H7 (cell line): ENCODE data around the gene PEMT. TPM values are rescaled to one million over a fixed set of nuclear protein-coding genes. Genes with fewer than 3 reads are reported as not detected.
A peak's percentile ranks its signal among the peaks of the same experiment; 100 is the strongest.

ENCODE experiments used
- DNase-seq: peaks from one replicate; pipeline ENCODE4 v3.0.0; 2012
- H3K27me3 ChIP-seq: 2 replicates; pipeline ENCODE4 v1.6.0; 2011; ENCODE audit warnings: mild to moderate bottlenecking, low read length; ENCODE audit not compliant: control insufficient read depth, insufficient read depth
- H3K36me3 ChIP-seq: replicated peaks from 2 replicates; pipeline ENCODE4 v1.5.1; 2011; ENCODE audit warnings: low read length; ENCODE audit not compliant: control insufficient read depth, insufficient read depth
- H3K4me3 ChIP-seq: 2 replicates; pipeline ENCODE4 v1.5.1; 2011; ENCODE audit warnings: low read depth, mild to moderate bottlenecking, control low read depth, low read length, moderate library complexity; ENCODE audit not compliant: insufficient read depth
- total RNA-seq: library from RNA; depleted of rRNA; stranded (reverse); fragments of >200 nt; shearing (Covaris generic); gene quantifications from 2 replicates; pipeline ENCODE4 v1.2.3, GENCODE V29; 2014

PEMT gene
- total RNA-seq, 1 experiment from 2014 or later = 99.1 TPM

- peak; percentile 82 for DNase-seq
Observed at GRCh38 chr17:17570140-17570797, 21.2 kb downstream of the PEMT start.

GRCh38 chr17:17569691-17570090 lies 21.8 kb downstream of the PEMT start:
- H3K36me3 ChIP-seq = no peaks in the 10 kb centered on the region; the same call in none of the 2 replicates
- no peaks in the 10 kb centered on the region for H3K27me3 ChIP-seq
- H3K4me3 ChIP-seq = no peak overlapping the region
- DNase-seq = no peak

More at GRCh38 chr17:17570140-17570797, 21.2 kb downstream of the PEMT start:
- Histone ChIP-seq H3K27me3 (no peaks in the 10 kb centered on the region), H3K4me3 (no peak overlapping the region), H3K36me3 (peaks cover 1% of the 10 kb centered on the region)

- no peak overlapping the region for H3K4me3 ChIP-seq
- H3K36me3 ChIP-seq = no peaks in the 10 kb centered on the region; the same call in 1 of the 2 replicates
- no peaks in the 10 kb centered on the region for H3K27me3 ChIP-seq
- peak; percentile 97 for DNase-seq
Observed at GRCh38 chr17:17568772-17569195, 22.7 kb downstream of the PEMT start.

- Histone ChIP-seq H3K4me3 (no peak overlapping the region), H3K27me3 (no peaks in the 10 kb centered on the region), H3K36me3 (no peaks in the 10 kb centered on the region; the same call in 1 of the 2 replicates)
- no peak for DNase-seq
Observed at GRCh38 chr17:17567631-17568030, 23.9 kb downstream of the PEMT start.

GRCh38 chr17:17566896-17567513 lies 24.5 kb downstream of the PEMT start:
- no peak for DNase-seq
- H3K4me3 ChIP-seq = no peak overlapping the region
- H3K27me3 ChIP-seq = no peaks in the 10 kb centered on the region
- H3K36me3 ChIP-seq = no peaks in the 10 kb centered on the region; the same call in 1 of the 2 replicates

GRCh38 chr17:17565471-17566339 lies 25.8 kb downstream of the PEMT start:
- H3K36me3 ChIP-seq = no peaks in the 10 kb centered on the region
- H3K27me3 ChIP-seq = no peaks in the 10 kb centered on the region
- no peak overlapping the region for H3K4me3 ChIP-seq
- DNase-seq = no peak

GRCh38 chr17:17564896-17565295 lies 26.6 kb downstream of the PEMT start:
- DNase-seq = peak; percentile 88

GRCh38 chr17:17564323-17564722 lies 27.2 kb downstream of the PEMT start:
- no peaks in the 10 kb centered on the region for H3K36me3 ChIP-seq
- DNase-seq = no peak
- H3K27me3 ChIP-seq = no peaks in the 10 kb centered on the region
- H3K4me3 ChIP-seq = no peak overlapping the region

More at GRCh38 chr17:17564896-17565295, 26.6 kb downstream of the PEMT start:
- Histone ChIP-seq H3K4me3 (no peak overlapping the region), H3K36me3 (no peaks in the 10 kb centered on the region), H3K27me3 (no peaks in the 10 kb centered on the region)

- Histone ChIP-seq H3K36me3 (no peaks in the 10 kb centered on the region), H3K27me3 (no peaks in the 10 kb centered on the region), H3K4me3 (no peak overlapping the region)
- no peak for DNase-seq
Observed at GRCh38 chr17:17563530-17563929, 28.0 kb downstream of the PEMT start.

GRCh38 chr17:17562146-17562511 lies 29.4 kb downstream of the PEMT start:
- no peaks in the 10 kb centered on the region for H3K36me3 ChIP-seq
- H3K27me3 ChIP-seq = no peaks in the 10 kb centered on the region
- no peak overlapping the region for H3K4me3 ChIP-seq
- no peak for DNase-seq

GRCh38 chr17:17561408-17562145 lies 29.9 kb downstream of the PEMT start:
- Histone ChIP-seq H3K4me3 (no peak overlapping the region), H3K27me3 (no peaks in the 10 kb centered on the region), H3K36me3 (no peaks in the 10 kb centered on the region)
- no peak for DNase-seq

- DNase-seq = no peak
- Histone ChIP-seq H3K27me3 (no peaks in the 10 kb centered on the region), H3K4me3 (no peak overlapping the region), H3K36me3 (no peaks in the 10 kb centered on the region)
Observed at GRCh38 chr17:17560975-17561374, 30.5 kb downstream of the PEMT start.

- H3K27me3 ChIP-seq = no peaks in the 10 kb centered on the region
- no peaks in the 10 kb centered on the region for H3K36me3 ChIP-seq
- H3K4me3 ChIP-seq = no peak overlapping the region
- no peak for DNase-seq
Observed at GRCh38 chr17:17560167-17560566, 31.3 kb downstream of the PEMT start.

GRCh38 chr17:17559164-17559563 lies 32.3 kb downstream of the PEMT start:
- H3K36me3 ChIP-seq = no peaks in the 10 kb centered on the region
- no peaks in the 10 kb centered on the region for H3K27me3 ChIP-seq
- no peak for DNase-seq
- H3K4me3 ChIP-seq = no peak overlapping the region
